RPMI8226 (cell line): ENCODE data around the gene OPN1MW2.
"Not testable (repeated sequence)": the region's sequence is repeated elsewhere in the genome, so short reads cannot be mapped to it uniquely, and the experiment has no call there.

Source experiments
- DNase-seq: peaks from one replicate; pipeline ENCODE4 v3.0.0-alpha.2; 2015

OPN1MW2 gene

DNA sequence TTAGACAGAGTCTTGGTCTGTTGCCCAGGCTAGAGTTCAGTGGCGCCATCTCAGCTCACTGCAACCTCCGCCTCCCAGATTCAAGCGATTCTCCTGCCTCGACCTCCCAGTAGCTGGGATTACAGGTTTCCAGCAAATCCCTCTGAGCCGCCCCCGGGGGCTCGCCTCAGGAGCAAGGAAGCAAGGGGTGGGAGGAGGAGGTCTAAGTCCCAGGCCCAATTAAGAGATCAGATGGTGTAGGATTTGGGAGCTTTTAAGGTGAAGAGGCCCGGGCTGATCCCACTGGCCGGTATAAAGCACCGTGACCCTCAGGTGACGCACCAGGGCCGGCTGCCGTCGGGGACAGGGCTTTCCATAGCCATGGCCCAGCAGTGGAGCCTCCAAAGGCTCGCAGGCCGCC is at the start of gene OPN1MW2:
Gene OPN1MW2, plus strand, starts transcription at position 301 of the 400 bp plus-strand sequence. Its CDS starts 60 bp downstream, at position 361.
- DNase-seq = not testable (repeated sequence)

DNA sequence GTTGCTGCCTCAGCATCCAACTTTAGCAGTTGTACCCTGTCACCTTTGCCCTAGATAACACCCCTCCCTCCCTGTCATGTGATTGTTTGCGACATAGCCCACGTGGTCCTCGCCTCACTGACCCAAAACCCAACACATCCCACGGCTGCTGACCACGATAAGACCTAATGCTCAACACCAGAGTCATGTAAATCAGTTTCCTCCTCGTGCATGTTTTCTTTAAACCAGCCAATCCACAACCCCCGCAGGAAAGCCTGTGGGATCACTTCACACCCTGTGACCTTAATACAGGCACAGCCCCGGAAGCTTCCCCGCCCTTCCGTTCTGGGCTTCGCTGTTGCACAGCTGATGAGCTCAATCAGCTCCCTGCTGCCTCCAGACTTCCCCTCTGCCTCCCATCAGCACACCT is 47.0 kb upstream of the OPN1MW2 start:
- DNase-seq = not testable (repeated sequence)

DNA sequence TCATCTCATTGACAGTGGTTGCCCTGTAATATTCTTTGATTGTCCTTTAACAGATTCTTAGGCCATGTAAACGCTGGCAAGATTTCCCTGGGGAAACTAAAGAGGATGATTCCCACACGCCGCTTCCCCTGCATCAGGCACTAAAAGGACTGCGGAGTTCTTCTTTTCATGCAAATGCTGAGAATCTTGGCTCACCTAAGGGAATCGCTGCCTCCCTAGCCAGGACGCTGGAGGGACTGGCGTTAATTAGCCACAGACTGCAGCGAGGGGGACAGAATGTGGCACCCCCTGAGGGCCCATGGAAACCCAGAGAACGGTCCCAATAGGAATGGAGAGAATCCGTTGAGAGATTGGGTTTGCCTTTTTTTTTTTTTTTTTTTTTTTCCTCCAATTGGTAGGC is 45.2 kb upstream of the OPN1MW2 start:
- DNase-seq = not testable (repeated sequence)

DNA sequence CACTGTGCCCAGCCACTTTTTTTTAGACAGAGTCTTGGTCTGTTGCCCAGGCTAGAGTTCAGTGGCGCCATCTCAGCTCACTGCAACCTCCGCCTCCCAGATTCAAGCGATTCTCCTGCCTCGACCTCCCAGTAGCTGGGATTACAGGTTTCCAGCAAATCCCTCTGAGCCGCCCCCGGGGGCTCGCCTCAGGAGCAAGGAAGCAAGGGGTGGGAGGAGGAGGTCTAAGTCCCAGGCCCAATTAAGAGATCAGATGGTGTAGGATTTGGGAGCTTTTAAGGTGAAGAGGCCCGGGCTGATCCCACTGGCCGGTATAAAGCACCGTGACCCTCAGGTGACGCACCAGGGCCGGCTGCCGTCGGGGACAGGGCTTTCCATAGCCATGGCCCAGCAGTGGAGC is 37.3 kb upstream of the OPN1MW2 start, which contains the start of gene OPN1MW:
Gene OPN1MW, plus strand, starts transcription at position 301 of the 400 bp plus-strand sequence. Its CDS starts 82 bp downstream, at position 383.
- DNase-seq = not testable (repeated sequence)

DNA sequence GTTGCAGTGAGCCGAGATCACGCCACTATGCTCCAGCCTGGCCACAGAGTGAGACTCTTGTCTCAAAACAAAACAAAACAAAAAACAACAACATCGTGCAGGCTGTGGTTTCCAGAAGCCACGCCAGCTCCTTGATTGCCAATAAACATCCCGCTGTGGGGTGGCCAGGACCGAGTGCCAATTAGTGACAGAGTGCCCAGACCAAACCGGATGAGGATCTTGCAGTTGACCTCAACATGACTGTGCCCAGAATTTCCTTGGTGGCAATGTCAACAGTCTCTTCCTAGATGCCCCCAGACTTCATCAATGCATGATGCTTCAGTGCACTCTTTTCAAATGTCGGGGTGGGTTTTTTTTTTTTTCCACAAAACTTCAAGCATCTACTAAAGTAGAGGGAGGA is 35.8 kb upstream of the OPN1MW2 start:
- DNase-seq = not testable (repeated sequence)

DNA sequence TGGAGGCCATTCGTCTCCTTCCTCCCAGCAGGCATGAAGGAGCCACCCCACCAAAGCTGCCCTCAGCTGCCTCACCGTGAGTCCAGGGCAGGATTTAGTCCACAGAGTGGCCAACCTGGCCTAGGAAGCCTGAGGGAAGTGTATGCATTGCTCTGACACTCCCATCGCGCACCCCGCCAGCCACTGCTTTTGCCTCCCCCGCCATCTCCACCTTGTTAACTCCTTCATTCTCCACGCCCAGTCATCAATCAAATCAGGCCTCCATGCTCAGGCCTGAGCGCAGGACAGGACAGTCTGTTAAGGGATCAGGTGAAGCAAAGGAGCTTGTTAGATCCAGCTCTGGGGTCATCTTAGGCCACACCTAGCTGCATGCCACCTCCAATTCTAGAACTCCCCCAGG is 26.7 kb upstream of the OPN1MW2 start:
- DNase-seq = not testable (repeated sequence)

DNA sequence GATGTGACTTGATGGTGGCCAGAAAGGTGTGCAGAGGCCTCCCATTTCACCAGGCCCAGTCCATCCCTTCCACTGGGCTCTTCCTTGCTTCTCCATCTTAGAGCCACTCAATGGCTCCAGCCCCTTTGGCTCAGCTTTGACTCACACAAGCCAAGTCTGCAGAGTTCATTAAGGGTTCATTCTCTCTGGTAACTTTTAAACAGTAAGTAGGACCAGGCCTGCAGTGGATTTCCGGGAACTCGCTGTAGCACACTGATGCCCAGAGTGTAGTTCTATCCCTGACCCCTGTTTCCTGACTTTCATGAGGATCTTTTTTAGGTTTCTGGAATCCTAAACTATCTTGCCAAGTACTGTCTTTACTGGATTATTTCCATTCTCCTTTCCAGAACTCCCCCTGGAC is 25.2 kb upstream of the OPN1MW2 start:
- DNase-seq = not testable (repeated sequence)

DNA sequence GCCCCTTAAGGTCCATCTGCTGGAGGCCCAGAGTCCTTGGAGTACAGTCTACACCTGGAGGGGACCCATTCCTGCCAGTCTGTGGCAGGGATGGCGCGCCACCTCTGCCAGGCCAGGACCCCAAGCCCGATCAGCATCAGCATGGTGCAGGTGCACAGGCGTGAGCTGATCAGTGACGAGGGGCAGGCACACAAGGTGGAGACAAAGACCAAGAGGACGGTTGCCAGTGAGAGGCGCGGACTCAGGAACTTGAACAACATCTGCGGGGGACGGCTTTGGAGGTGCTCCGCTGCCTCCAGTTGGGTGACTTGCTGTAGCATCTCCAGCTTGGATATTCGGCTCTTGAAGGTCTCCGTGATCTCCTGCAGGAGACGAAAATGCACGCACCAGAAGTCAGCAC is 23.1 kb upstream of the OPN1MW2 start:
- not testable (repeated sequence) for DNase-seq

DNA sequence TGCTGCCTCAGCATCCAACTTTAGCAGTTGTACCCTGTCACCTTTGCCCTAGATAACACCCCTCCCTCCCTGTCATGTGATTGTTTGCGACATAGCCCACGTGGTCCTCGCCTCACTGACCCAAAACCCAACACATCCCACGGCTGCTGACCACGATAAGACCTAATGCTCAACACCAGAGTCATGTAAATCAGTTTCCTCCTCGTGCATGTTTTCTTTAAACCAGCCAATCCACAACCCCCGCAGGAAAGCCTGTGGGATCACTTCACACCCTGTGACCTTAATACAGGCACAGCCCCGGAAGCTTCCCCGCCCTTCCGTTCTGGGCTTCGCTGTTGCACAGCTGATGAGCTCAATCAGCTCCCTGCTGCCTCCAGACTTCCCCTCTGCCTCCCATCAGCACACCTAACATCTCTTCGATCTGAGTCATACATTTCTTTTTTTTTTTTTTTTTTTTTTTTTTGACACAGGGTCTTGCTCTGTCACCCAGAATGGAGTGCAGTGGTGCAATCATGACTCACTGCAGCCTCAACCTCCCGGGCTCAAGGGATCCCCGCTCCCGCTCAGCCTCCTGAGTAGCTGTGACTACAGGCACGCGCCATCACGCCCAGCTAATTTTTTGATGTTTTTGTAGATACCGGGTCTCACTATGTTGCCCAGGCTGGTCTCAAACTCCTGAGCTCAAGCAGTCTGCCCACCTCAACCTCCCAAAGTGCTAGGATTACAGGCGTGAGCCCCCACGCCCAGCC is 9.7 kb upstream of the OPN1MW2 start:
- not testable (repeated sequence) for DNase-seq

DNA sequence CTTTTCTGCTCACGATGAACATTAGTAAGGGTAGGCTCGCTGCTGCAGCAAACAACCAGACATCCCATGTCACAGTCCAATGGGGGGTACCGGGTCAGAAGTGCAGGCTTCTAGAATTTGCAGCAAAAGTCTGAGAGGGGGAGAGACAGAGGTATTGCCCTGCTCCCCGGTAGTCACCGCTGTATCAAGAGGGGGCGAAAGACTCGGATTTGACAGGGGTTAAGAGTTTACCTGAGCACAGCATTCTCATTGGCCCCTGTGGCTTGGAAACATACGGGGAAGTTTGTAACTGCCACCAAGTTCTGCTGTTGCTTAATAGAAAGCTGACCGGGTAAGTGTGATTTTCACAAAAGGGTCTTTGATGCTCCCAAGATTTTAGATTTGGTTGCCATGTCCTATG is 8.5 kb upstream of the OPN1MW2 start:
- not testable (repeated sequence) for DNase-seq

DNA sequence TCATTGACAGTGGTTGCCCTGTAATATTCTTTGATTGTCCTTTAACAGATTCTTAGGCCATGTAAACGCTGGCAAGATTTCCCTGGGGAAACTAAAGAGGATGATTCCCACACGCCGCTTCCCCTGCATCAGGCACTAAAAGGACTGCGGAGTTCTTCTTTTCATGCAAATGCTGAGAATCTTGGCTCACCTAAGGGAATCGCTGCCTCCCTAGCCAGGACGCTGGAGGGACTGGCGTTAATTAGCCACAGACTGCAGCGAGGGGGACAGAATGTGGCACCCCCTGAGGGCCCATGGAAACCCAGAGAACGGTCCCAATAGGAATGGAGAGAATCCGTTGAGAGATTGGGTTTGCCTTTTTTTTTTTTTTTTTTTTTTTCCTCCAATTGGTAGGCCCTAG is 8.1 kb upstream of the OPN1MW2 start:
- DNase-seq = not testable (repeated sequence)

DNA sequence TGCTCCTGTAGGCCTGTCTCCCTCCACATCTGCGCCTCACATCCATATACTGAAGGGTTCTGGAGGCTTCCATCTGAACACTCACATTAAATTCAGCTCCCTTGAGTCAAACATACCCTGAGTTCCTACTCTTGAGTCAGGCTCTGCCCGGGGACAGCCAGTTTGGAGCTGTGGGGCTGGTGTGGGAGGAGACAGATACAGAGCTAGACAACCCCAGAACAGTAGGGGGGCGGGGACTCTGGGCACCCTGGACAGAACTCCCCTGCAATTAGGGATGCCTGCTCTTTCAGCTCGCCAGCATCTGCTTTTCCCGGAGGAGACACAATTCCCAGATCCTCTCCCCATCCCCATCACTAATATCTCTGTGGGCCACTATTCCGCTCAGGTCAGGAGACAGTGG is 5.7 kb downstream of the OPN1MW2 start:
- DNase-seq = not testable (repeated sequence)

DNA sequence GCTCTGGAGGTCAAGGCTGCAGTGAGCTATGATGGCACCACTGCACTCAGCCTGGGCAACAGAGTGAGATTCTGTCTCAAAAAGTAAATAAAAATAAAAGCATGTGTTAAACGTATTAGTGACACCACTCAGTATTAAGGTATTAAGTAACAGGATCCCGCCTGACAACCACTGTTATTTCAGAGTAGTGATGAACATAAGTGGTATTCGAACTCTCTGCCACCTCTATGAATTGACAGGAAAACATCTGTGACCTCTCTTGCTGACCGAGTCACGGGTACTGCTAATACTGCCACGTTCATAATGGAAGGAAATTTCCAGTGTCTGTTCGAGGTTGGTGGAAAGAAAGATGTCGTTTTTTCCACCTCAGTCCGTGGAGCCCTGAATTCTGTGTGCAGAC is 7.2 kb downstream of the OPN1MW2 start:
- DNase-seq = not testable (repeated sequence)

DNA sequence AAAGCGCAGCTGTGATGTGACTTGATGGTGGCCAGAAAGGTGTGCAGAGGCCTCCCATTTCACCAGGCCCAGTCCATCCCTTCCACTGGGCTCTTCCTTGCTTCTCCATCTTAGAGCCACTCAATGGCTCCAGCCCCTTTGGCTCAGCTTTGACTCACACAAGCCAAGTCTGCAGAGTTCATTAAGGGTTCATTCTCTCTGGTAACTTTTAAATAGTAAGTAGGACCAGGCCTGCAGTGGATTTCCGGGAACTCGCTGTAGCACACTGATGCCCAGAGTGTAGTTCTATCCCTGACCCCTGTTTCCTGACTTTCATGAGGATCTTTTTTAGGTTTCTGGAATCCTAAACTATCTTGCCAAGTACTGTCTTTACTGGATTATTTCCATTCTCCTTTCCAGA is 11.9 kb downstream of the OPN1MW2 start:
- not testable (repeated sequence) for DNase-seq

DNA sequence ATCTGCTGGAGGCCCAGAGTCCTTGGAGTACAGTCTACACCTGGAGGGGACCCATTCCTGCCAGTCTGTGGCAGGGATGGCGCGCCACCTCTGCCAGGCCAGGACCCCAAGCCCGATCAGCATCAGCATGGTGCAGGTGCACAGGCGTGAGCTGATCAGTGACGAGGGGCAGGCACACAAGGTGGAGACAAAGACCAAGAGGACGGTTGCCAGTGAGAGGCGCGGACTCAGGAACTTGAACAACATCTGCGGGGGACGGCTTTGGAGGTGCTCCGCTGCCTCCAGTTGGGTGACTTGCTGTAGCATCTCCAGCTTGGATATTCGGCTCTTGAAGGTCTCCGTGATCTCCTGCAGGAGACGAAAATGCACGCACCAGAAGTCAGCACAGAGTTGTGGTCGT is 14.1 kb downstream of the OPN1MW2 start:
- DNase-seq = not testable (repeated sequence)

DNA sequence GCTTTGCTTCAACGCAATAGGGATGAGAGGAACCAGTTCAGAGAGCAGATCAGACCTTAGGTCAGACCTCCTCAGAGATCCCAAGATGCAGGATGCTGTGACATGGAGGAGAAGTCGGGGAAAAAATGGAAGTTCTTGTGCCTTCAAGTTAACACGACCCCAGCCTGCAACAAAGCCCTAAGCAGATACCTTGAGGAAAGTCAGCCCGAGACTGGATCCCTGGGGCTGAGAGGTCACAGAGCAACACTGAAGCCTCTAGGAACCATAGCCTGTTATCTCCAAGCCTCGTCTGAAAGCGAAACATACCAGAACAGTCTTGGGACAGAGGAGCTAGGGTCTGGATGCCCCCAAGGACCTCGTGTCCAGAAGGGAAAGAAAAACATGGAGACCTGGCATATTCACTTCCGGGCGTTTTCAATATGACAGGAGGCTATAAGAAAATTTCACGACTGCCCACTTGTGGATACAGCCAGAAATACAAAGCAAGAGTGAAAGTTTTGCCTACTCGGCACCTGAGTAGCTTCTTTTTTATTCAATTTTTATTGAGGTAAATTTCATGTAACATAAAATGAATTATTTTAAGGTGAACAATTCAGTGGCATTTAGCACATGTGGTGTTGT is 19.5 kb downstream of the OPN1MW2 start:
- not testable (repeated sequence) for DNase-seq

DNA sequence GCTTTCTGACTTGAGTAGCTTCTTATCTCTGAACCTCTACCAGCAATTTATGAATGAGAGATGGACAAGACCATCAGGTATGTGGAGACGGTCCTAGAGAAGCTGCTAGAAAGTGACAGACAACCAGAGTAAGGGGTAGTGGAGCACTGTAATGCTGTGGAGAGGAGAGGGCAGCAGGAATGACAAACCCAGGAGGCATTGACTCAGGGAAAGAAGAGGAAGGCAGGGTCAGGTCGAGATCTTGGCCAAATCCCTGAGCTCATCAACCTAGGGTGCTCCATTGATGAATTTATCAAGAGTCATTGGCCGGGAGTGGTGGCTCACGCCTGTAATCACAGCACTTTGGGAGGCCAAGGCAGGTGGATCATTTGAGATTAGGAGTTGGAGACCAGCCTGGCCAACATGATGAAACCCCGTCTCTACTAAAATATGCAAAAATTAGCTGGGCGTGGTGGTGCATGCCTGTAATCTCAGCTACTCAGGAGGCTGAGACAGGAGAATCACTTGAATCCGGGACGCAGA is 20.5 kb downstream of the OPN1MW2 start:
- not testable (repeated sequence) for DNase-seq

DNA sequence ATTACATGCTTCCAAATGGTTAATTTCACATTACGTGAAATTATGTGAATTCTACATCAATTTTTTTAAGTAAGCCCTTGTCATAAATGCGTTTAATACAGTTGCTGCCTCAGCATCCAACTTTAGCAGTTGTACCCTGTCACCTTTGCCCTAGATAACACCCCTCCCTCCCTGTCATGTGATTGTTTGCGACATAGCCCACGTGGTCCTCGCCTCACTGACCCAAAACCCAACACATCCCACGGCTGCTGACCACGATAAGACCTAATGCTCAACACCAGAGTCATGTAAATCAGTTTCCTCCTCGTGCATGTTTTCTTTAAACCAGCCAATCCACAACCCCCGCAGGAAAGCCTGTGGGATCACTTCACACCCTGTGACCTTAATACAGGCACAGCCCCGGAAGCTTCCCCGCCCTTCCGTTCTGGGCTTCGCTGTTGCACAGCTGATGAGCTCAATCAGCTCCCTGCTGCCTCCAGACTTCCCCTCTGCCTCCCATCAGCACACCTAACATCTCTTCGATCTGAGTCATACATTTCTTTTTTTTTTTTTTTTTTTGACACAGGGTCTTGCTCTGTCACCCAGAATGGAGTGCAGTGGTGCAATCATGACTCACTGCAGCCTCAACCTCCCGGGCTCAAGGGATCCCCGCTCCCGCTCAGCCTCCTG is 28.0 kb downstream of the OPN1MW2 start:
- DNase-seq = not testable (repeated sequence)

DNA sequence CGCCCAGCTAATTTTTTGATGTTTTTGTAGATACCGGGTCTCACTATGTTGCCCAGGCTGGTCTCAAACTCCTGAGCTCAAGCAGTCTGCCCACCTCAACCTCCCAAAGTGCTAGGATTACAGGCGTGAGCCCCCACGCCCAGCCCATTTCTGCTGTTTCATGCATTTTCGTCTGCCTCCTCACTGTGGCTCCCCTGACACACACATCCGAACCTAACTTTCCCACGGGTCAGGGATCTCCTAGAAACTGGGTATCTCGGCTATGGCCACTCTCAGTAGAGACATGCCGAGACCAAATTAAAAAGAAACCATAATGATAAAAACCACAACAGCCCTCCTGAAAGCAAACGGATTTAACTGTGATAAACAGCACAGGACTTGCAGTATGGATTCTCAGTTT is 28.5 kb downstream of the OPN1MW2 start:
- not testable (repeated sequence) for DNase-seq

DNA sequence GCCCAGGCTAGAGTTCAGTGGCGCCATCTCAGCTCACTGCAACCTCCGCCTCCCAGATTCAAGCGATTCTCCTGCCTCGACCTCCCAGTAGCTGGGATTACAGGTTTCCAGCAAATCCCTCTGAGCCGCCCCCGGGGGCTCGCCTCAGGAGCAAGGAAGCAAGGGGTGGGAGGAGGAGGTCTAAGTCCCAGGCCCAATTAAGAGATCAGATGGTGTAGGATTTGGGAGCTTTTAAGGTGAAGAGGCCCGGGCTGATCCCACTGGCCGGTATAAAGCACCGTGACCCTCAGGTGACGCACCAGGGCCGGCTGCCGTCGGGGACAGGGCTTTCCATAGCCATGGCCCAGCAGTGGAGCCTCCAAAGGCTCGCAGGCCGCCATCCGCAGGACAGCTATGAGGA is 37.7 kb downstream of the OPN1MW2 start, which contains the start of gene OPN1MW3:
Gene OPN1MW3, plus strand, starts transcription at position 301 of the 400 bp plus-strand sequence. Its CDS starts 38 bp downstream, at position 339.
- DNase-seq = not testable (repeated sequence)

DNA sequence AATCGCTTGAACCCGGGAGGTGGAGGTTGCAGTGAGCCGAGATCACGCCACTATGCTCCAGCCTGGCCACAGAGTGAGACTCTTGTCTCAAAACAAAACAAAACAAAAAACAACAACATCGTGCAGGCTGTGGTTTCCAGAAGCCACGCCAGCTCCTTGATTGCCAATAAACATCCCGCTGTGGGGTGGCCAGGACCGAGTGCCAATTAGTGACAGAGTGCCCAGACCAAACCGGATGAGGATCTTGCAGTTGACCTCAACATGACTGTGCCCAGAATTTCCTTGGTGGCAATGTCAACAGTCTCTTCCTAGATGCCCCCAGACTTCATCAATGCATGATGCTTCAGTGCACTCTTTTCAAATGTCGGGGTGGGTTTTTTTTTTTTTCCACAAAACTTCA is 39.2 kb downstream of the OPN1MW2 start:
- DNase-seq = not testable (repeated sequence)

DNA sequence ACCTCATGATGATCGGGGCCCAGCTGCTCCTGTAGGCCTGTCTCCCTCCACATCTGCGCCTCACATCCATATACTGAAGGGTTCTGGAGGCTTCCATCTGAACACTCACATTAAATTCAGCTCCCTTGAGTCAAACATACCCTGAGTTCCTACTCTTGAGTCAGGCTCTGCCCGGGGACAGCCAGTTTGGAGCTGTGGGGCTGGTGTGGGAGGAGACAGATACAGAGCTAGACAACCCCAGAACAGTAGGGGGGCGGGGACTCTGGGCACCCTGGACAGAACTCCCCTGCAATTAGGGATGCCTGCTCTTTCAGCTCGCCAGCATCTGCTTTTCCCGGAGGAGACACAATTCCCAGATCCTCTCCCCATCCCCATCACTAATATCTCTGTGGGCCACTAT is 43.5 kb downstream of the OPN1MW2 start:
- not testable (repeated sequence) for DNase-seq

DNA sequence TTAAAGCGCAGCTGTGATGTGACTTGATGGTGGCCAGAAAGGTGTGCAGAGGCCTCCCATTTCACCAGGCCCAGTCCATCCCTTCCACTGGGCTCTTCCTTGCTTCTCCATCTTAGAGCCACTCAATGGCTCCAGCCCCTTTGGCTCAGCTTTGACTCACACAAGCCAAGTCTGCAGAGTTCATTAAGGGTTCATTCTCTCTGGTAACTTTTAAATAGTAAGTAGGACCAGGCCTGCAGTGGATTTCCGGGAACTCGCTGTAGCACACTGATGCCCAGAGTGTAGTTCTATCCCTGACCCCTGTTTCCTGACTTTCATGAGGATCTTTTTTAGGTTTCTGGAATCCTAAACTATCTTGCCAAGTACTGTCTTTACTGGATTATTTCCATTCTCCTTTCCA is 49.7 kb downstream of the OPN1MW2 start:
- not testable (repeated sequence) for DNase-seq
